ENCODE data around the gene PKHD1.

Gene PKHD1

DNA sequence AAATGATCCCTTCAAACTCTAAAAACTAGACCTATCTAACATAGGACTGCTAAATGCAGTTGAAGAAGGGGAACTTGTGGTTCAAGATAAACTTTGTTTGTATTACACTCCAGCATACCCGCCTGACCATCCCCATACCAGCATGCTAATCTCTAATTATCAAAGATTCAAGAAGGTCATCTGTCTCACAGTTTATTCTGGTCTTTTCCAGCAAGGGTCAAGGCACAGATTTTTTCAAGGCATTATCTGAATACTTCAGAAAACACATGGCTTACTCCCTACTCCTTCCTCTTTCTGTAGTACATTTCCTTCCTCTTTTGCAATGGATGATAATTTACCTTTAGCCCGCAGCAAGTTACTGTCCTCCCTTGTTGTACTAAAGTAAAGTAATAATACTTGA, 174.1 kb downstream of the PKHD1 start:
- no peaks in the 10 kb centered on the region for H3K9me3 ChIP-seq (ENCODE audit: low read length)
- H2AFZ ChIP-seq (ENCODE audit: low read depth, low read length), result no peak overlapping the region
- no peaks in the 10 kb centered on the region for H3K27me3 ChIP-seq (ENCODE audit: insufficient read depth, low read length)

DNA sequence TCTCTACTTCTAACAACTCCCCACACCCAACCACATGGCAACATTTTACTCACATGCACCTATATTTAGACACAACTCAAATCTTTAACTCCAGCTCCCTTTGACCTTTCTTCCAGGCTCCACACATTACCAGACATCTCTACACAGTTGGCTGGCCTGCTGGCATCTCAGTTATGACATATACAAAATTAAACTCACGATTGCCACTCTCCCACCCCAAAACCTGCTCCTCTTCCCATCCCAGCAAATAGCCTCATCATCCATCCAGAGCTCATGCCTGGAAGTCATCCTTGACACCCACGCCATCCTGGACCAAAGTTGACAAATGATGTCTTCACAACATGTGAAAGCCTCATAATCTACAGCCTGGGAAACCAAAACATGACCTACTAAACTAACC, 176.6 kb downstream of the PKHD1 start:
- Histone ChIP-seq H3K9me3 (ENCODE audit: low read length) (no peaks in the 10 kb centered on the region), H2AFZ (ENCODE audit: low read depth, low read length) (no peak overlapping the region), H3K27me3 (ENCODE audit: insufficient read depth, low read length) (no peaks in the 10 kb centered on the region), H3K4me1 (ENCODE audit: insufficient read depth, low read length) (no peaks in the 10 kb centered on the region), H3K4me3 (ENCODE audit: low read length) (no peak overlapping the region), H3K36me3 (ENCODE audit: insufficient read depth, low read length) (no peaks in the 10 kb centered on the region)

More for the DNA sequence above, 174.1 kb downstream of the PKHD1 start:
- no peak overlapping the region for H3K4me3 ChIP-seq (ENCODE audit: low read length)
- no peaks in the 10 kb centered on the region for H3K4me1 ChIP-seq (ENCODE audit: insufficient read depth, low read length)
- no peaks in the 10 kb centered on the region for H3K36me3 ChIP-seq (ENCODE audit: insufficient read depth, low read length)

DNA sequence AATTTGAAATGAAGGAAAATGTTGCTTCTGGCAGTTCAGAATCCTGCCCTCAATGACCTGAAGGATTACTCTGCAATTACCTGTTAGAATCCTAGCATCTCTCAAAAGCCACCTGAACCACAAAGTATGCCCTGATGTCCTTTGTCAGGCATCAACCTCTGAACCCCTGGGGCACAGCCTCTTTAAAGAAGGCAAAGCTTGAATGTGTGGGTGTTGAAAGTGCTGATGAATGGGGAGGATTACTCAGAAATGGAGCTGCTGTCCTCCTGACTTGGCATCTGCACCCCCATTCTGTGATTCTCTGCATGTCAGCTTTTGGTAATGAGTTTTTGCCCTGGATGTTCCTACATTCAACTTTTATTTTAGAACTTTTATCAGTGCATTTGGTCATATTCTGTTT, 179.2 kb downstream of the PKHD1 start:
- H3K4me1 ChIP-seq (ENCODE audit: insufficient read depth, low read length), result no peaks in the 10 kb centered on the region
- H3K27me3 ChIP-seq (ENCODE audit: insufficient read depth, low read length), result no peaks in the 10 kb centered on the region
- H3K36me3 ChIP-seq (ENCODE audit: insufficient read depth, low read length), result no peaks in the 10 kb centered on the region
- no peaks in the 10 kb centered on the region for H3K9me3 ChIP-seq (ENCODE audit: low read length)
- H2AFZ ChIP-seq (ENCODE audit: low read depth, low read length), result no peak overlapping the region
- H3K4me3 ChIP-seq (ENCODE audit: low read length), result no peak overlapping the region

DNA sequence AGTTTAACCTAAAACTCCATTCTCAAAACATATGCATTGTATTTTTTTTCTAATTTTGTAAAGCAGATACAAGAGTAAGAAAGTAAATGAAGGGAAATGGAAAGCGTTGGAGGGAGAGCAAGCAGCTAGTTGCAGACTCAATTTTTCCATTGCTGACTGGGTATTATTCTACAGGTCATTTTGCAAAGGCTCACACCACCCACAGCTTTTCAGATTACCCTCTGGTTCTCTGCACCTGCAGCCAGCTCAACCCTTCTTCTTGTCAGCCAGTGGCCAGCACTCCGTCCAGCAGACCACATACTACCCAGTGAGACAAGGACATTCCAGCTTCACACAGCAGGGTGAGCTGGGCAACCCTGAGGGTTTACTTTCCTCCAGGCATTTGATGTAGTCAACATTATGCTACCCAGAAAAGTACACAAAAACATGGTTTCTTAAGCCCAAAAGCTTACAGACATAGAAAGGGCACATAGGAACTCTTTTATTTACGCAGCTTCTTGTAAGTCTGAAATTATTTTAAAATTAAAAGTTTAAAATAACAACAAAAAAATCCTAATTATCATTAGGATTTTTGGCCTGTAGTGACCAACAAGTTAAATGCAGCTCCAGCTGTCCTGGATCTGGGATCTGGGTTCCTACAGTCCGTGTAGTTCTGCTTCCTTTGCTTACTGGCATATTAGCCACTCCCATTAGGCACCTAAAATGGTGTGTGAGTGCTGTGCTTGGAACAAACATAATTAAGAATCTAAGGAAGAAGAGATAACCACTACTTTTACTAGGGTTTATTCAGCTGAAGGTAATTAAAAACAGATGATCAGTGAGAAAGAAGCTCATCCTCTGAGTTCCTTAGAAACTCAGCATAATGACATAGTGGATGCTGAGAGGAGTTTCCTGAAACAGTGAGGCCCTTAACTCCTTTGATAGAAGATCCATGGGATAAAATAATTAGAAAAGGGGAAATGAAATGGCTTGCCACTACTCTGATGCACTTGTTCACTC, 185.3 kb downstream of the PKHD1 start:
- H3K4me3 ChIP-seq (ENCODE audit: low read length), result no peak overlapping the region
- H2AFZ ChIP-seq (ENCODE audit: low read depth, low read length), result no peak overlapping the region
- H3K27me3 ChIP-seq (ENCODE audit: insufficient read depth, low read length), result no peaks in the 10 kb centered on the region
- H3K36me3 ChIP-seq (ENCODE audit: insufficient read depth, low read length), result no peaks in the 10 kb centered on the region
- no peaks in the 10 kb centered on the region for H3K4me1 ChIP-seq (ENCODE audit: insufficient read depth, low read length)
- no peaks in the 10 kb centered on the region for H3K9me3 ChIP-seq (ENCODE audit: low read length)

DNA sequence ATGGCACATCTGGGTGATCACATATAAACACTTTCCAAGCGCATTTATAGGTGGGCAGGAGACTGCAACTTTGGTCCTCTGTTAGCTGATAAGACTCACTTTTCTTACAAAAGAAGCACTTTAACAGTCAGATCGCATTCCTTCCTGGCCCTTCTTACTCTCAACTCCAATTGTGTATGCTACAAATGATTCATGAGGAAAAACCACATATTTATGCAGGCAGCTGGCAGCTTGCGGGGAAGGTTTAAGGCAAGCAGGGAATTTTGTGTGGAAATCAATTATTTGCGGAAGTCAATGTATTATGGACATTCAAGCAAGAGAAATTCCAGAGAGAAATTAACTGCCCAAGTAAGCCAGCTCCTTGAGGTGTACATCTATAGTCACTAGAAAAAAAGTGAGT, 194.0 kb downstream of the PKHD1 start:
- H3K4me1 ChIP-seq (ENCODE audit: insufficient read depth, low read length), result no peaks in the 10 kb centered on the region
- no peaks in the 10 kb centered on the region for H3K36me3 ChIP-seq (ENCODE audit: insufficient read depth, low read length)
- H3K4me3 ChIP-seq (ENCODE audit: low read length), result no peak overlapping the region
- H3K9me3 ChIP-seq (ENCODE audit: low read length), result no peaks in the 10 kb centered on the region
- no peaks in the 10 kb centered on the region for H3K27me3 ChIP-seq (ENCODE audit: insufficient read depth, low read length)
- no peak overlapping the region for H2AFZ ChIP-seq (ENCODE audit: low read depth, low read length)

DNA sequence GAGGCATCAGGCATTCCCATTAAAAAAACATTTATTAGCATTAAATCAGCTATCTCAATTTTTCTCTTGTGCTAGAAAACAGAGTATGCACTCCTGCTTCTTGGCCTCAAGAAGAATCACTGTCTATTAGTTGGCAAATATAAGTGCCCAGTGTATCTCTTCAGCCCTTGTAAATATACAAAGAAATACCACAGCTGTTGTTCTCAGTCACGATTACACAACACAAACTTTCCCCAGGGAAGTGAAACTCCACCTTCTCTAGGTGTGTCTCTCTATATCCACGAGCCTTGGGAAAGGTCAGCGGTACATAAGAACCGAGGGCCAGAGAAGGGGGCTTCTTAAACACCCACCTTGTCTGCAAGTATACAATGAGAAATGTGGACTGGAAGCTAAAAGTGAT, 194.7 kb downstream of the PKHD1 start:
- no peaks in the 10 kb centered on the region for H3K36me3 ChIP-seq (ENCODE audit: insufficient read depth, low read length)
- H3K4me3 ChIP-seq (ENCODE audit: low read length), result no peak overlapping the region
- no peaks in the 10 kb centered on the region for H3K9me3 ChIP-seq (ENCODE audit: low read length)
- H3K4me1 ChIP-seq (ENCODE audit: insufficient read depth, low read length), result no peaks in the 10 kb centered on the region
- H2AFZ ChIP-seq (ENCODE audit: low read depth, low read length), result no peak overlapping the region
- H3K27me3 ChIP-seq (ENCODE audit: insufficient read depth, low read length), result no peaks in the 10 kb centered on the region

DNA sequence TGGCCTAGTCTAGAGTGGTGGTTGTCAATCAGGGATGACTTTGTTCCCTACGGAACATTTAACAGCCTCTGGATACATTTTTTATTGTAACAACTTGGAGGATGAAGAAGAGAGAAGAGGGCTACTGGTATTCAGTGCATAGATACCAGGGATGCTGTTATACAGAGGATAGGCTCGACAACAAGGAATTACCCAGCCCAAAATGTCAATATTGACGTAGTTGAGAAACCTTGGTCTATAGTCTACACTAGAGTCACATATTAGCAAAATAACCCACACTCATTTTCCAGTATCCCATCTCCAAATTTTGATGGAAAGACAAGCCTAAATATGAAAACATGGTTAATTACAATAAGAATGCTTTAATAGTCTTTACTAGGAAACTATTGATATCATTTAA, 195.1 kb downstream of the PKHD1 start:
- H3K36me3 ChIP-seq (ENCODE audit: insufficient read depth, low read length), result no peaks in the 10 kb centered on the region
- H3K27me3 ChIP-seq (ENCODE audit: insufficient read depth, low read length), result no peaks in the 10 kb centered on the region
- no peaks in the 10 kb centered on the region for H3K9me3 ChIP-seq (ENCODE audit: low read length)
- H3K4me3 ChIP-seq (ENCODE audit: low read length), result no peak overlapping the region
- H3K4me1 ChIP-seq (ENCODE audit: insufficient read depth, low read length), result no peaks in the 10 kb centered on the region
- no peak overlapping the region for H2AFZ ChIP-seq (ENCODE audit: low read depth, low read length)

DNA sequence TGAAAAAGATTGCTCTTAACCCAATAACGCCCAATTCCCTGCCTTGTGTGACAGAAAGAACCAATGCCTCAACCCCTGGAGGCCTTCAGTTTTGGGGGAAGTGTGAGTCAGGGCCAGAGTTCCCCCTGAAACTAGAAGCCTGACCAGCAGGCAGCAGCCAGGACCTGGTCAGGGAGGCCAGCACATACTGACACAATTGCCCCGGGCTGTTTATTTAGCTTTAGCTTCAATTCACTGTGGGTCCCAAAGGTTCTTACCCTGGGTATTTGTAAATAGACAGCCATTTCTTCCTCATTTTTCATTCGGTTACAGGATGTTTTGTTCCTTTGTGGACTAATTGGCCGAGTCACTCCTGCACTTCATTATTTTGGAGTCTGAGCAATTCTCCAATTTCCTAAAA, 195.6 kb downstream of the PKHD1 start:
- no peak overlapping the region for H3K4me3 ChIP-seq (ENCODE audit: low read length)
- H2AFZ ChIP-seq (ENCODE audit: low read depth, low read length), result no peak overlapping the region
- no peaks in the 10 kb centered on the region for H3K9me3 ChIP-seq (ENCODE audit: low read length)
- no peaks in the 10 kb centered on the region for H3K27me3 ChIP-seq (ENCODE audit: insufficient read depth, low read length)
- H3K36me3 ChIP-seq (ENCODE audit: insufficient read depth, low read length), result no peaks in the 10 kb centered on the region
- no peaks in the 10 kb centered on the region for H3K4me1 ChIP-seq (ENCODE audit: insufficient read depth, low read length)

DNA sequence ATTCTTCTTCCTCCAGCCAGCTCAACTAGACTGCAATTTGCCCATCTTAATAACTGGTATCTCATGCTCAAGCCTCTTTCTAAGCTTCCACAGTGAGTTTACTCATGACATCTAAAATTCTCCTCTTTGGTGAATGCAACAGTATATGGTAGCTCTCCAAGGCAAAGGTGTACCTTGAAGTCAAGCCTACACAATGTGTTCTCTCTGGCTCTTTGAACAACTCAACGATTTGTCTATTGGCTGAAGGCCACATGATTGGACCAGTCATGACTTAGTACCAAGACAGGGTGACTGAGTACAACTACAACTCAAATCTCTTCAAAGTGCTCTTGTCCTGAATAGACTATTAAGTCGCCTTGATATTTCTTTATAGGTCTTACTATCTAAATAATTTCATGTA, 199.6 kb downstream of the PKHD1 start:
- Histone ChIP-seq H3K4me1 (ENCODE audit: insufficient read depth, low read length) (no peaks in the 10 kb centered on the region), H3K27me3 (ENCODE audit: insufficient read depth, low read length) (peaks cover 2% of the 10 kb centered on the region), H3K9me3 (ENCODE audit: low read length) (no peaks in the 10 kb centered on the region), H3K36me3 (ENCODE audit: insufficient read depth, low read length) (no peaks in the 10 kb centered on the region), H3K4me3 (ENCODE audit: low read length) (no peak overlapping the region), H2AFZ (ENCODE audit: low read depth, low read length) (no peak overlapping the region)

DNA sequence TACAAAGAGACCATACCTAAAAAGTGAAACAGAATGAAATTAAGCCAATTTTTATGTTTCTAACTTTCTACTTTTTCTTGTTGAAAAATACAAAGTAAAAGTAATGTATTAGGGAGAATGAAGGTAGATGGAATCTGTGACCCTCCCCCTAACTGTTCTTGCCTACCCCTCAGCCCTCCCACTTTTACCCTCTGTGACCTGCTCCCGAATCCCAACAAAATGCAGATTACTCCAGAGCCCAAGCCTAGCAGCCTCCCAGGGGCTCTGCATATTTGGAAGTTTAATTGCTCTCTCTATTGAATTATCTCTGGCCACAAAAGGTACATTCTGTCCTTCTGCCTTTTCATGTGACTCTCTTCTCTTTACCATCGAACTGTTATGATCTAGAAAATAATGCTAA, 201.5 kb downstream of the PKHD1 start:
- no peaks in the 10 kb centered on the region for H3K36me3 ChIP-seq (ENCODE audit: insufficient read depth, low read length)
- H3K4me3 ChIP-seq (ENCODE audit: low read length), result no peak overlapping the region
- H3K27me3 ChIP-seq (ENCODE audit: insufficient read depth, low read length), result peaks cover 2% of the 10 kb centered on the region

DNA sequence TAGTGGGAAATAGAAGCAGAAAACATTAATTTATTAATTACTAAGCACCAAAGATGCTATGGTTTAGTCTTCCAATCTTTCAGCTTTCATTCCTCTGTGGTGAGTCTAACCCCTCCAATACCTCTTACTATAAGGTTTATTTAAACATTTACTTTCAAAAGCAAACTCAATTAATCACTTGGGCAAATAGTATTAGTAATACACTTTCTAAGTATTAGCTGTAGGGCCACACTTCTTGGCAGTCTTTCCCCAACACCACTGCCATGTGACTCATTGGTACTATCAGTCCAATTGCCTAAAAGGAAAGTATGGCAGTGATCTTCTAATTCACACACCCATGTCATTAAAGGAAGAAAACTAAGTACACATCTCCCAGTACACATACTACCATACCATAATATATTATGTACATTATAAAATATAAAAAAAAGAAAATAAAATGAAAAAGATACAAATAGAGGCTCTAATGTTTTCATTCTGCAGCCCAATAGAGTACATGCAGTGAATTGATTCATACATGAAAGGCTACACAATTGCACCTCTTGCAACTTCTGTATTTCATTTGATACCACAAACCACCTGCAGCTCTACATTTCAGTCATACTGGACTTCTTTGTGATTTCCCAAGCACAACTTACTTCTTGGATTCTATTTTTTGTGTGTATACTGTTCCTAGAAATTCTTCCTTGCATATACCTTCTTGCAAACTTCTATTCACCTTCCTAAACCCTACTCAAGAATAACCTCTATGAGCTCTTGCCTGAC, 218.6 kb downstream of the PKHD1 start:
- H2AFZ ChIP-seq (ENCODE audit: low read depth, low read length), result no peak overlapping the region
- no peaks in the 10 kb centered on the region for H3K27me3 ChIP-seq (ENCODE audit: insufficient read depth, low read length)
- H3K36me3 ChIP-seq (ENCODE audit: insufficient read depth, low read length), result no peaks in the 10 kb centered on the region
- H3K4me1 ChIP-seq (ENCODE audit: insufficient read depth, low read length), result no peaks in the 10 kb centered on the region
- no peaks in the 10 kb centered on the region for H3K9me3 ChIP-seq (ENCODE audit: low read length)
- no peak overlapping the region for H3K4me3 ChIP-seq (ENCODE audit: low read length)

More for the DNA sequence above, 201.5 kb downstream of the PKHD1 start:
- H2AFZ ChIP-seq (ENCODE audit: low read depth, low read length), result no peak overlapping the region
- H3K4me1 ChIP-seq (ENCODE audit: insufficient read depth, low read length), result no peaks in the 10 kb centered on the region
- no peaks in the 10 kb centered on the region for H3K9me3 ChIP-seq (ENCODE audit: low read length)

DNA sequence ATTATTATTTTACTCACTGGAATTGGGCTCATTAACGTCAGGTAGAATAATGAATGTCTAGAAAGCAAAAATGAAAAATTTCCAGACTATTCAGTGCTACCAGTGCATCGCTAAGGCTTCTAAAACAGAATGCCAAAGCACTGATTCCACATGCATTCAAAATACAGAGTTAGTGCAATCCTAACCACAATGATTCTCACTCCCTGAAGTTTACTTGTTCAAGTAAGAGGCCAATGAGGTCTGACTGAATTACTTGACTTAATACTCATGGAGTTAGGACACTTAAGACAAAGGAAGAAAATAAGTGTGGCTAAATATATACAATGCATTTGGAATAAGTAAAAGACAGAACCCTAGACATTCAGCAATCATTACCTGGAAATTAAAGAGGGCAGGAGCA, 220.5 kb downstream of the PKHD1 start:
- Histone ChIP-seq H2AFZ (ENCODE audit: low read depth, low read length) (no peak overlapping the region), H3K4me1 (ENCODE audit: insufficient read depth, low read length) (no peaks in the 10 kb centered on the region), H3K4me3 (ENCODE audit: low read length) (no peak overlapping the region)

DNA sequence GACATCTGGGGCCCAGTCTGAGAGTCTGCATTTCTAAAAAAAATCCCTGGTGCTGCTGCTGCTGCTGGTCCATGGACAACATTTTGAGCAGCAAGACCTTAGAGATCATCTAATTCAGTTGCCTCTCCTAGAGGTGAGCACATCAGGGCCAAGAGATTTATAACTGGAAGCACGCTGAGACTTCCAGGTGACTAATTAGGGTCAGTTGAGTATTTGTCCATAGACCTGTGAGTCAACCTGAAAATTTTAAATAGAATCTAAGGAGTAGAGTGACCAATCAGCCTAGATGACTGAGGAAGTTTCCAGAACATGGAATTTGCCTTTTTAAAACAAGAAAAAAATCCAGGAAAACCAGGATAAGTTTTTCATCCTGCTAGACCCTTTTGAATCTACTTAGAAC, 221.4 kb downstream of the PKHD1 start:
- H3K9me3 ChIP-seq (ENCODE audit: low read length), result no peaks in the 10 kb centered on the region
- no peak overlapping the region for H3K4me3 ChIP-seq (ENCODE audit: low read length)
- H3K4me1 ChIP-seq (ENCODE audit: insufficient read depth, low read length), result no peaks in the 10 kb centered on the region
- no peaks in the 10 kb centered on the region for H3K36me3 ChIP-seq (ENCODE audit: insufficient read depth, low read length)
- H3K27me3 ChIP-seq (ENCODE audit: insufficient read depth, low read length), result no peaks in the 10 kb centered on the region
- no peak overlapping the region for H2AFZ ChIP-seq (ENCODE audit: low read depth, low read length)

More for the DNA sequence above, 220.5 kb downstream of the PKHD1 start:
- Histone ChIP-seq H3K9me3 (ENCODE audit: low read length) (no peaks in the 10 kb centered on the region), H3K27me3 (ENCODE audit: insufficient read depth, low read length) (no peaks in the 10 kb centered on the region), H3K36me3 (ENCODE audit: insufficient read depth, low read length) (no peaks in the 10 kb centered on the region)
